Fibroblast of the aortic adventitia (primary cell): ENCODE results near the gene B4GAT1. TPM values are rescaled to one million over a fixed set of nuclear protein-coding genes. Genes with fewer than 3 reads are reported as not detected.
"Not testable (repeated sequence)": the region's sequence is repeated elsewhere in the genome, so short reads cannot be mapped to it uniquely, and the experiment has no call there.

Experiments used
- DNase-seq: peaks from one replicate; pipeline ENCODE4 v3.0.0-alpha.2; 2010; ENCODE audit warnings: low read depth
- H3K4me3 ChIP-seq: 2 replicates; pipeline ENCODE4 v1.5.1; 2011; ENCODE audit warnings: low read depth, mild to moderate bottlenecking, control low read depth, low read length, moderate library complexity
- CTCF ChIP-seq: IDR thresholded peaks from 2 replicates; pipeline ENCODE4 v1.5.1; 2011; ENCODE audit warnings: mild to moderate bottlenecking, low read length, control low read depth, inconsistent platforms; ENCODE audit not compliant: insufficient read depth
- total RNA-seq: library from RNA; depleted of rRNA; stranded (reverse); fragments of >200 nt; gene quantifications from 2 replicates; pipeline ENCODE4 v1.2.3, GENCODE V29; 2012; ENCODE audit warnings: low replicate concordance

The B4GAT1 gene
- total RNA-seq, 1 donor: 21.5 TPM

- TF ChIP-seq CTCF: no peak
- DNase-seq: no peak
- no peak overlapping the region for H3K4me3 ChIP-seq
These were observed 23.7 kb downstream of the B4GAT1 start for GRCh38 chr11:66323684-66324083.

- peak; percentile 89 for DNase-seq
- no peak for TF ChIP-seq CTCF
- no peak overlapping the region for H3K4me3 ChIP-seq
These were observed 24.5 kb downstream of the B4GAT1 start for GRCh38 chr11:66322732-66323427.

GRCh38 chr11:66321606-66322005, 25.8 kb downstream of the B4GAT1 start:
- DNase-seq: peak; percentile 53

GRCh38 chr11:66320748-66321147, 26.7 kb downstream of the B4GAT1 start:
- H3K4me3 ChIP-seq, DNase-seq: not testable (repeated sequence)

More at GRCh38 chr11:66321606-66322005, 25.8 kb downstream of the B4GAT1 start:
- no peak for TF ChIP-seq CTCF
- H3K4me3 ChIP-seq: no peak overlapping the region

- not testable (repeated sequence) for DNase-seq
These were observed 27.1 kb downstream of the B4GAT1 start for GRCh38 chr11:66320289-66320688.

GRCh38 chr11:66318600-66318970, 28.8 kb downstream of the B4GAT1 start:
- DNase-seq: no peak
- TF ChIP-seq CTCF: no peak
- no peak overlapping the region for H3K4me3 ChIP-seq

More at GRCh38 chr11:66320289-66320688, 27.1 kb downstream of the B4GAT1 start:
- H3K4me3 ChIP-seq: not testable (repeated sequence)

GRCh38 chr11:66317723-66318599, 29.5 kb downstream of the B4GAT1 start:
- peak overlapping the region; percentile 37 for H3K4me3 ChIP-seq
- peak; percentile 95 for DNase-seq
- TF ChIP-seq CTCF: no peak
